HepG2 (cell line): ENCODE measurements around the gene APOL4. TPM values are rescaled to one million over a fixed set of nuclear protein-coding genes. Genes with fewer than 3 reads are reported as not detected.
A peak's percentile ranks its signal among the peaks of the same experiment; 100 is the strongest.

ENCODE experiments used
- CHCHD3 ChIP-seq: sonication (generic); formaldehyde crosslinking; IDR thresholded peaks from 2 replicates; pipeline ENCODE4 v1.8.0; 2022; ENCODE audit warnings: mild to moderate bottlenecking, missing genetic modification reagents, moderate library complexity
- DPF2 ChIP-seq: sonication (generic); formaldehyde crosslinking; IDR thresholded peaks from 2 replicates; pipeline ENCODE4 v1.4.0; 2020; ENCODE audit warnings: mild to moderate bottlenecking, low read depth, missing genetic modification reagents, borderline replicate concordance
- DR1 ChIP-seq: sonication (generic); formaldehyde crosslinking; IDR thresholded peaks from 2 replicates; pipeline ENCODE4 v1.8.0; 2021; ENCODE audit warnings: mild to moderate bottlenecking, missing genetic modification reagents, inconsistent platforms
- FOXP1 ChIP-seq, 2 experiments: fragments of 450-650 bp in 1 of 2; IDR thresholded peaks; 2 replicates each; pipeline ENCODE4 v1.6.1; 2017 to 2018; ENCODE audit warnings: antibody characterized with exemption in 1 of 2
- HNRNPK ChIP-seq: fragments of 200-400 bp; formaldehyde crosslinking; IDR thresholded peaks from 2 replicates; pipeline ENCODE4 v1.6.1; 2018; ENCODE audit warnings: low read length, low read depth, moderate library complexity, mild to moderate bottlenecking; ENCODE audit not compliant: poor library complexity, severe bottlenecking
- ISX ChIP-seq: sonication (generic); formaldehyde crosslinking; conservative IDR thresholded peaks from 2 replicates; pipeline ENCODE4 v1.5.0; 2020; ENCODE audit warnings: missing genetic modification reagents
- PHF8 ChIP-seq: sonication (generic); formaldehyde crosslinking; IDR thresholded peaks from 2 replicates; pipeline ENCODE4 v1.5.0; 2020; ENCODE audit warnings: missing genetic modification reagents
- POLR2G ChIP-seq: fragments of 200-400 bp; formaldehyde crosslinking; IDR thresholded peaks from 2 replicates; pipeline ENCODE4 v1.6.1; 2018; ENCODE audit warnings: mild to moderate bottlenecking, low read depth, low read length, moderate library complexity
- TAF1 ChIP-seq: sonication (generic); formaldehyde crosslinking; IDR thresholded peaks from 2 replicates; pipeline ENCODE4 v1.4.0; 2020; ENCODE audit warnings: missing genetic modification reagents
- XBP1 ChIP-seq: sonication (generic); formaldehyde crosslinking; IDR thresholded peaks from 2 replicates; pipeline ENCODE4 v1.5.0; 2020; ENCODE audit warnings: missing genetic modification reagents
- ZFP90 ChIP-seq: sonication (generic); formaldehyde crosslinking; IDR thresholded peaks from 2 replicates; pipeline ENCODE4 v1.8.0; 2022; ENCODE audit warnings: missing genetic modification reagents, mild to moderate bottlenecking, inconsistent platforms, borderline replicate concordance
- ZMYM3 ChIP-seq: sonication (generic); formaldehyde crosslinking; IDR thresholded peaks from 2 replicates; pipeline ENCODE4 v1.5.1; 2020; ENCODE audit warnings: mild to moderate bottlenecking, missing genetic modification reagents
- ZNF382 ChIP-seq: sonication (generic); formaldehyde crosslinking; IDR thresholded peaks from 2 replicates; pipeline ENCODE4 v1.5.0; 2020; ENCODE audit warnings: missing genetic modification reagents, mild to moderate bottlenecking, borderline replicate concordance
- ZNF543 ChIP-seq: sonication (generic); formaldehyde crosslinking; IDR thresholded peaks from 2 replicates; pipeline ENCODE4 v1.4.0; 2020; ENCODE audit warnings: mild to moderate bottlenecking, missing genetic modification reagents
- ZNF670 ChIP-seq: sonication (generic); formaldehyde crosslinking; IDR thresholded peaks from 2 replicates; pipeline ENCODE4 v1.8.0; 2022; ENCODE audit warnings: mild to moderate bottlenecking, missing genetic modification reagents, borderline replicate concordance
- ZNF674 ChIP-seq: sonication (generic); formaldehyde crosslinking; IDR thresholded peaks from 2 replicates; pipeline ENCODE4 v1.5.0; 2020; ENCODE audit warnings: low read depth, mild to moderate bottlenecking, missing genetic modification reagents
- ZNF703 ChIP-seq: sonication (generic); formaldehyde crosslinking; IDR thresholded peaks from 2 replicates; pipeline ENCODE4 v1.5.1; 2020; ENCODE audit warnings: missing genetic modification reagents, mild to moderate bottlenecking, moderate library complexity, borderline replicate concordance
- ZNF747 ChIP-seq: sonication (generic); formaldehyde crosslinking; IDR thresholded peaks from 2 replicates; pipeline ENCODE4 v1.8.1; 2023; ENCODE audit warnings: missing genetic modification reagents, mild to moderate bottlenecking, borderline replicate concordance
- ZNF772 ChIP-seq: sonication (generic); formaldehyde crosslinking; IDR thresholded peaks from 2 replicates; pipeline ENCODE4 v1.5.0; 2020; ENCODE audit warnings: mild to moderate bottlenecking, missing genetic modification reagents
- polyA plus RNA-seq, 8 experiments: library from polyadenylated mRNA; depleted of rRNA in 3 of 8; stranded (reverse) in 7 of 8; unstranded in 1 of 8; fragments of >200 nt; fragmentation: Illumina TruSeq in 4 of 8; extraction: Trizol in 4 of 8; gene quantifications; 2 replicates each; pipeline versions ENCODE4 v1.2.1 to v1.2.3, GENCODE V29; 2011 to 2016; ENCODE audit warnings: low read depth in 4 of 8, missing spikeins in 1 of 8, mixed read lengths in 1 of 8; ENCODE audit not compliant: insufficient read depth in 1 of 8
- total RNA-seq, 5 experiments: library from RNA; depleted of rRNA; stranded (reverse); fragments of >200 nt; fragmentation: Illumina TruSeq; extraction: Trizol; gene quantifications; 2 replicates each; pipeline ENCODE4 v1.2.3, GENCODE V29; 2016; ENCODE audit warnings: low read depth in 1 of 5
- TF ChIP-seq, protein P1 (sequence below): sonication (generic); formaldehyde crosslinking; IDR thresholded peaks from 2 replicates; pipeline ENCODE4 v1.4.0; 2020; ENCODE audit warnings: missing genetic modification reagents, borderline replicate concordance
- TF ChIP-seq, protein P2 (sequence below): sonication (generic); IDR thresholded peaks from 2 replicates; pipeline ENCODE4 v1.6.1; 2016; ENCODE audit warnings: low read depth, borderline replicate concordance
- TF ChIP-seq, protein P3 (sequence below): IDR thresholded peaks from 2 replicates; pipeline ENCODE4 v1.6.1; 2016; ENCODE audit warnings: low read depth, borderline replicate concordance
- TF ChIP-seq, protein P4 (sequence below): IDR thresholded peaks from 2 replicates; pipeline ENCODE4 v1.6.1; 2016; ENCODE audit warnings: missing genetic modification reagents, missing compliant biosample characterization

Gene APOL4
- total and polyA plus RNA-seq, 2 of the 13 experiments (the other 11 are each of a cell fraction or from before 2014, with no cell fraction given) = 0.77 to 2.8 TPM

DNA sequence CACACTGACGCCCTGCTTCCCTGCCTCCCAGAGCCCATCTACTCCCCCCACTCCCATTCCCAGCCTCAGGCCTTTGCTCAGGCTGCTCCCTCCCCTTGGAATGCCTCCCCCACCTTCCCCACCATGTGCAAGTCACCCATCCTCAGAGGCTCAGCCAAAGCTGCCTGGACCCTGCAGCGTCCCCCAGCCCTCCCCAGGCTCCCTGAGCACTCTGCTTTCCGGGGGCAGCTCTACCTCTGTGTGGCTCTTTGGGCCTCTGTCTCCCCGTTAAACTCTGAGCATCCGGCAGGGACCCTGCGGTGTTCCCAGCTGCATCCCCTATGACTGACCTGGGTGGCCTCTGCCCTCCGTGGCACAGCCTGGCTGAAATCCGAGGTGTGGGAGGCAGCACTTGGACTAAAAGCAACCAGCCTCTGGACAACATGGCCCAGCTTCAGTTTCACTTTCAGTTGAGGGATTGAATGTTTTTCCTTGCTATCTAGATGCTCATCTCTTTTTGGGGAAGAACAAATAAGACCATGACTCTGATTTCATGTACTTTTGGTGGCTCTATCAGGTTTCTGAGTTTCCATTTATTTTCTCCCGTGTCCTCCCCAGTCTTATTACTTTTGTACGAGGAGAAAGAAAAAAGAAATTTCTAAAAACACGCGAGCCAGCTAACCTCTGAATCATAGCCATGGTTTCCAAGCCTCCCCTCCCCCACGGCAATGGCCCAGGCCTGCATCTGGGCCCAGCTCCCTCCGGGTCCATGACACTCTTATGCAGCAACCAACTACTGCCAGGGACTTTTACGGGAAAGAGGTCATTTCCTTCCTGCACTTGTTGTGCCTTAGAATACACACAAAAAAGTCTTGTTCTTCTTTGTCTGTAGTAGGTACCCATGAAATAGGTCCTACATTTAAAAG, 44.8 kb downstream of the APOL4 start (continued):
- TF ChIP-seq ZNF703 (CRISPR knock-in tag) (no peak), ISX (CRISPR knock-in tag) (no peak), DPF2 (CRISPR knock-in tag) (0 out of 2 replicates have a peak, but pooled peaks have one; percentile 23), ZMYM3 (CRISPR knock-in tag) (peak; percentile 61), CHCHD3 (CRISPR knock-in tag) (no peak), TAF1 (CRISPR knock-in tag) (peak; percentile 44), ZFP90 (CRISPR knock-in tag) (peak; percentile 95), HNRNPK (no peak), DR1 (CRISPR knock-in tag) (no peak), ZNF674 (CRISPR knock-in tag) (no peak), ZNF772 (no peak), PHF8 (CRISPR knock-in tag) (peak; percentile 64), ZNF543 (CRISPR knock-in tag) (0 out of 2 replicates have a peak, but pooled peaks have one; percentile 37), ZNF747 (CRISPR knock-in tag) (no peak), XBP1 (no peak), ZNF670 (CRISPR knock-in tag) (no peak), POLR2G (0 out of 2 replicates have a peak, but pooled peaks have one; percentile 53), ZNF382 (CRISPR knock-in tag) (no peak), FOXP1 (IDR thresholded peaks at IDR 0.05) (no peak), FOXP1 (CRISPR knock-in tag; IDR thresholded peaks at IDR 0.05) (no peak)
- TF ChIP-seq, protein P1, sequence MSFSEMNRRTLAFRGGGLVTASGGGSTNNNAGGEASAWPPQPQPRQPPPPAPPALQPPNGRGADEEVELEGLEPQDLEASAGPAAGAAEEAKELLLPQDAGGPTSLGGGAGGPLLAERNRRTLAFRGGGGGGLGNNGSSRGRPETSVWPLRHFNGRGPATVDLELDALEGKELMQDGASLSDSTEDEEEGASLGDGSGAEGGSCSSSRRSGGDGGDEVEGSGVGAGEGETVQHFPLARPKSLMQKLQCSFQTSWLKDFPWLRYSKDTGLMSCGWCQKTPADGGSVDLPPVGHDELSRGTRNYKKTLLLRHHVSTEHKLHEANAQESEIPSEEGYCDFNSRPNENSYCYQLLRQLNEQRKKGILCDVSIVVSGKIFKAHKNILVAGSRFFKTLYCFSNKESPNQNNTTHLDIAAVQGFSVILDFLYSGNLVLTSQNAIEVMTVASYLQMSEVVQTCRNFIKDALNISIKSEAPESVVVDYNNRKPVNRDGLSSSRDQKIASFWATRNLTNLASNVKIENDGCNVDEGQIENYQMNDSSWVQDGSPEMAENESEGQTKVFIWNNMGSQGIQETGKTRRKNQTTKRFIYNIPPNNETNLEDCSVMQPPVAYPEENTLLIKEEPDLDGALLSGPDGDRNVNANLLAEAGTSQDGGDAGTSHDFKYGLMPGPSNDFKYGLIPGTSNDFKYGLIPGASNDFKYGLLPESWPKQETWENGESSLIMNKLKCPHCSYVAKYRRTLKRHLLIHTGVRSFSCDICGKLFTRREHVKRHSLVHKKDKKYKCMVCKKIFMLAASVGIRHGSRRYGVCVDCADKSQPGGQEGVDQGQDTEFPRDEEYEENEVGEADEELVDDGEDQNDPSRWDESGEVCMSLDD (CRISPR knock-in tag) = no peak
- TF ChIP-seq, protein P2, sequence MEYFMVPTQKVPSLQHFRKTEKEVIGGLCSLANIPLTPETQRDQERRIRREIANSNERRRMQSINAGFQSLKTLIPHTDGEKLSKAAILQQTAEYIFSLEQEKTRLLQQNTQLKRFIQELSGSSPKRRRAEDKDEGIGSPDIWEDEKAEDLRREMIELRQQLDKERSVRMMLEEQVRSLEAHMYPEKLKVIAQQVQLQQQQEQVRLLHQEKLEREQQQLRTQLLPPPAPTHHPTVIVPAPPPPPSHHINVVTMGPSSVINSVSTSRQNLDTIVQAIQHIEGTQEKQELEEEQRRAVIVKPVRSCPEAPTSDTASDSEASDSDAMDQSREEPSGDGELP = peak; percentile 27; the same call in 1 of the 2 replicates
- TF ChIP-seq, protein P3, sequence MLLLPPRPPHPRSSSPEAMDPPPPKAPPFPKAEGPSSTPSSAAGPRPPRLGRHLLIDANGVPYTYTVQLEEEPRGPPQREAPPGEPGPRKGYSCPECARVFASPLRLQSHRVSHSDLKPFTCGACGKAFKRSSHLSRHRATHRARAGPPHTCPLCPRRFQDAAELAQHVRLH = no peak
- TF ChIP-seq, protein P4, sequence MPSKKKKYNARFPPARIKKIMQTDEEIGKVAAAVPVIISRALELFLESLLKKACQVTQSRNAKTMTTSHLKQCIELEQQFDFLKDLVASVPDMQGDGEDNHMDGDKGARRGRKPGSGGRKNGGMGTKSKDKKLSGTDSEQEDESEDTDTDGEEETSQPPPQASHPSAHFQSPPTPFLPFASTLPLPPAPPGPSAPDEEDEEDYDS = 0 out of 2 replicates have a peak, but pooled peaks have one; percentile 8
